GM12878 (cell line): Measurements from ENCODE around the gene DIAPH1. TPM values are rescaled to one million over a fixed set of nuclear protein-coding genes. Genes with fewer than 3 reads are reported as not detected.

Experiments
- ATAC-seq: fragments of 200-7000 bp; cut with Tn5 transposase; 3 replicates; pipeline ENCODE4 v1.9.1; 2020; ENCODE audit warnings: mild to moderate bottlenecking, moderate library complexity
- BruUV-seq: library from RNA; stranded (reverse); fragments of 400-500 nt; replicated peaks from 2 replicates; lab custom pipeline; 2021; lab: Mats Ljungman, UMichigan
- CTCF ChIA-PET: fragments of 300-600 bp; sonication (Branson Sonifier 250); formaldehyde crosslinking; extraction: SDS; loops from one replicate; lab custom pipeline; 2021; ENCODE audit warnings: inconsistent platforms; lab: Yijun Ruan, JAX
- POLR2A ChIA-PET: fragments of 350-600 bp; formaldehyde crosslinking; extraction: SDS; loops from one replicate; lab custom pipeline; 2021; ENCODE audit warnings: inconsistent platforms; lab: Charles Lee
- RAD21 ChIA-PET: fragments of 300-600 bp; sonication (Branson Sonifier 250); formaldehyde crosslinking; loops from one replicate; lab custom pipeline; 2023; ENCODE audit warnings: antibody characterized with exemption; ENCODE audit not compliant: unreplicated experiment; lab: Charles Lee
- SMC1A ChIA-PET: fragments of 300-600 bp; sonication (Branson Sonifier 250); formaldehyde crosslinking; loops from one replicate; lab custom pipeline; 2023; ENCODE audit not compliant: unreplicated experiment, uncharacterized antibody; lab: Charles Lee
- DNase-seq: peaks from one replicate; pipeline ENCODE4 v3.0.0-alpha.2; 2011; ENCODE audit warnings: low read depth, low spot score
- FAIRE-seq: peaks from 3 replicates; lab custom pipeline; 2011; peaks lifted over from hg19 to GRCh38; lab: Jason Lieb, UNC
- H2AFZ ChIP-seq: 2 replicates; pipeline ENCODE4 v1.6.0; 2011; ENCODE audit warnings: low read depth, low read length, control low read depth; ENCODE audit not compliant: control insufficient read depth
- H3K27ac ChIP-seq: 2 replicates; pipeline ENCODE4 v1.5.1; 2011; ENCODE audit warnings: control low read depth; ENCODE audit not compliant: control insufficient read depth, insufficient read depth
- H3K27me3 ChIP-seq, 2 experiments: replicated peaks in 1 of 2; 2 replicates each; pipeline versions ENCODE4 v1.6.0 to v1.6.1; 2011; ENCODE audit warnings: low read length in 1 of 2; ENCODE audit not compliant: control insufficient read depth in 2 of 2, insufficient read depth in 2 of 2
- H3K36me3 ChIP-seq, 2 experiments: 2 replicates each; pipeline ENCODE4 v1.5.1; 2011; ENCODE audit warnings: low read length in 1 of 2; ENCODE audit not compliant: control insufficient read depth in 2 of 2, insufficient read depth in 2 of 2
- H3K4me1 ChIP-seq: 2 replicates; pipeline ENCODE4 v1.6.1; 2011; ENCODE audit warnings: mild to moderate bottlenecking, low read length, moderate library complexity, mixed read lengths; ENCODE audit not compliant: control insufficient read depth, insufficient read depth
- H3K4me2 ChIP-seq: 2 replicates; pipeline ENCODE4 v1.6.0; 2011; ENCODE audit warnings: control low read depth; ENCODE audit not compliant: control insufficient read depth, insufficient read depth
- H3K4me3 ChIP-seq: fragments of 200-600 bp; sonication (generic); 2 replicates; pipeline ENCODE4 v1.5.1; 2016
- H3K79me2 ChIP-seq: 2 replicates; pipeline ENCODE4 v1.6.0; 2011; ENCODE audit warnings: low read length; ENCODE audit not compliant: control insufficient read depth, insufficient read depth
- H3K9ac ChIP-seq: 2 replicates; pipeline ENCODE4 v1.8.0; 2011; ENCODE audit warnings: low read length, control low read depth, mixed read lengths; ENCODE audit not compliant: control insufficient read depth, insufficient read depth
- H3K9me3 ChIP-seq: replicated peaks from 3 replicates; pipeline ENCODE4 v1.5.1; 2011; ENCODE audit warnings: mild to moderate bottlenecking, low read length; ENCODE audit not compliant: control insufficient read depth, insufficient read depth
- H4K20me1 ChIP-seq: 2 replicates; pipeline ENCODE4 v1.6.0; 2011; ENCODE audit not compliant: control insufficient read depth, insufficient read depth
- BRCA1 ChIP-seq: IDR thresholded peaks from 2 replicates; pipeline ENCODE4 v1.6.1; 2011; ENCODE audit warnings: low read depth, low read length, improper control_type of control experiment
- LARP7 ChIP-seq: fragments of 450-650 bp; IDR thresholded peaks from 2 replicates; pipeline ENCODE4 v1.6.1; 2017; ENCODE audit warnings: mild to moderate bottlenecking
- RCOR1 ChIP-seq: conservative IDR thresholded peaks from 2 replicates; pipeline ENCODE4 v1.6.1; 2012; ENCODE audit warnings: low read depth, low read length, improper control_type of control experiment
- ZBTB33 ChIP-seq: fragments of 450-650 bp; IDR thresholded peaks from 2 replicates; pipeline ENCODE4 v1.6.1; 2017; ENCODE audit warnings: mild to moderate bottlenecking
- WGBS: methylation state at CpG from one replicate; pipeline ENCODE4 v1.1.6; 2016; ENCODE audit warnings: low lambda C conversion rate; ENCODE audit not compliant: insufficient replicate concordance, insufficient coverage; ENCODE audit errors: missing lambda C conversion rate; 5-methylcytosine and 5-hydroxymethylcytosine counted together
- in situ Hi-C: fragments of 300-500 bp; cut with MboI; formaldehyde crosslinking; loops from 9 replicates; pipeline ENCODE4 v1.14.3; 2018; ENCODE audit warnings: mixed read lengths
- intact Hi-C: fragments of 100-400 bp; cut with micrococcal nuclease; formaldehyde crosslinking; loops from one replicate; pipeline ENCODE4 v1.14.2; 2022; ENCODE audit not compliant: unreplicated experiment
- polyA plus RNA-seq, 11 experiments: library from polyadenylated mRNA; depleted of rRNA in 4 of 11; unstranded in 6 of 11; stranded (reverse) in 5 of 11; fragments of >200 nt; fragmentation: Nextera tagmentation in 4 of 11; fragmentation: Illumina TruSeq in 1 of 11; extraction: Ambion mirVana in 4 of 11; extraction: Trizol in 1 of 11; gene quantifications; 1 replicate in 1 of 11; 2 replicates in 10 of 11; pipeline versions ENCODE4 v1.2.1 to v1.2.3, GENCODE V29; 2011 to 2016; ENCODE audit warnings: inconsistent platforms in 2 of 11, missing spikeins in 2 of 11, low read depth in 1 of 11
- total RNA-seq, 4 experiments: library from RNA; depleted of rRNA in 3 of 4; stranded (reverse); fragments of >200 nt in 3 of 4; fragmentation: Illumina TruSeq in 1 of 4; extraction: Trizol in 1 of 4; gene quantifications; 2 replicates each; pipeline versions ENCODE4 v1.2.1 to v1.2.3, GENCODE V29; 2013 to 2021

The DIAPH1 gene
- total and polyA plus RNA-seq, 10 of the 15 experiments (the other 5 are each of a cell fraction or from before 2014, with no cell fraction given): 37.8 to 168 (median 59.0) TPM

GRCh38 chr5:141511771-141512325 is 107.0 kb downstream of the DIAPH1 start:
- POLR2A ChIA-PET: interaction anchor here (1.2 kb wide), 1 partner anchor 10 kb away, joined by 4 read pairs; no protein-coding TSS in a partner anchor
- no peaks in the 10 kb centered on the region for H4K20me1 ChIP-seq
- H3K4me1 ChIP-seq: peaks cover 82% of the 10 kb centered on the region
- peaks cover 6 to 7% of the 10 kb centered on the region in 2 experiments for H3K36me3 ChIP-seq
- H3K27me3 ChIP-seq: no peaks in the 10 kb centered on the region
- intact Hi-C loops: loop anchor here (1.0 to 5.0 kb wide), 3 partner anchors 82 to 125 kb away; partner anchors contain the start of genes HDAC3, PCDHGA11, PCDHGA12 and RELL2
- H3K79me2 ChIP-seq: peaks cover 15% of the 10 kb centered on the region
- no peak overlapping the region for H2AFZ ChIP-seq
- no peak for TF ChIP-seq RCOR1
- no peak for TF ChIP-seq LARP7
- 0 out of 2 replicates have a peak, but pooled peaks have one; percentile 16 for TF ChIP-seq BRCA1
- TF ChIP-seq ZBTB33: no peak
- TF ChIP-seq, all 136 proteins: peak for 1
- 25% methylated on average over 4 of the region's 4 CpGs for WGBS
- FAIRE-seq (no peak), ATAC-seq (no peak), DNase-seq (no peak)
- Histone ChIP-seq H3K4me3 (no peak overlapping the region), H3K9me3 (no peaks in the 10 kb centered on the region), H3K9ac (peak overlapping the region; percentile 21), H3K27ac (peak overlapping the region; percentile 90), H3K4me2 (peak overlapping the region; percentile 89)
- in situ Hi-C loops: no loop called here
- ChIA-PET RAD21 (interaction anchor here (0.6 to 11.6 kb wide), 9 partner anchors 11 to 94 kb away, joined by 3 to 109 read pairs (median 11); partner anchors contain the start of genes PCDHGA11, PCDHGA12, PCDHGB7 and PCDHGC3), SMC1A (interaction anchor here (1.2 to 10.8 kb wide), 7 partner anchors 14 to 99 kb away, joined by 3 to 176 read pairs (median 6); partner anchors contain the start of genes PCDHGA10, PCDHGA12 and PCDHGC3), CTCF (interaction anchor here (0.5 to 11.9 kb wide), 23 partner anchors 9 to 571 kb away, joined by 3 to 213 read pairs (median 9); partner anchors contain the start of genes PCDHGA10, PCDHGA11, PCDHGA12 and PCDHGB7)
- no TSS peak for BruUV-seq
